ENCODE results near the gene ZNF687. TPM values are rescaled to one million over a fixed set of nuclear protein-coding genes. Genes with fewer than 3 reads are reported as not detected.
"Not testable (repeated sequence)": the region's sequence is repeated elsewhere in the genome, so short reads cannot be mapped to it uniquely, and the experiment has no call there.

The ZNF687 gene
- polyA plus RNA-seq, 3 donors = 4.9 to 10.0 (median 7.5) TPM

DNA sequence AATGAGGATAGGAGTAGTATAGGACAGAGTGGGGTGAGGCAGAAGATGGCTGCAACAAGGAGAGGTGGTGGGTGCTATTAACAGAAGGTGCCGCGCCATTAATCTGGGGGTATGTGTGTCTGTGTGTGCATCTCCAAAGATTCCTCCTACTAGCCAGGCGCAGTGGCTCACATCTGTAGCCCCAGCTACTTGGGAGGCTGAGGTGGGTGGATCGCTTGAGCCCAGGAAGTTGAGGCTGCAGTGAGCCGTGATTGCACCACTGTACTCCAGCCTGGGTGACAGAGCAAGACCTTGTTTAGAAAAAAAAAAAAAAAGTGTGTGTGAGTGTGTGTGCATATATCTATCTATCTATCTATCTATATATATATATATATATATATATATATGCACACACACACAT is 6.8 kb upstream of the ZNF687 start:
- WGBS, 3 donors = 77 to 90% (median 79%) methylated on average over 5 of the region's 5 CpGs
- not testable (repeated sequence) for H3K27ac ChIP-seq (ENCODE audit: low read depth, low read length)

- WGBS, 3 donors = 47 to 72% (median 58%) methylated on average over 2 of the region's 2 CpGs
- H3K27ac ChIP-seq (ENCODE audit: low read depth, low read length) = no peak overlapping the region
Measured at GRCh38 chr1:151277249-151277648, 4.8 kb upstream of the ZNF687 start.

DNA sequence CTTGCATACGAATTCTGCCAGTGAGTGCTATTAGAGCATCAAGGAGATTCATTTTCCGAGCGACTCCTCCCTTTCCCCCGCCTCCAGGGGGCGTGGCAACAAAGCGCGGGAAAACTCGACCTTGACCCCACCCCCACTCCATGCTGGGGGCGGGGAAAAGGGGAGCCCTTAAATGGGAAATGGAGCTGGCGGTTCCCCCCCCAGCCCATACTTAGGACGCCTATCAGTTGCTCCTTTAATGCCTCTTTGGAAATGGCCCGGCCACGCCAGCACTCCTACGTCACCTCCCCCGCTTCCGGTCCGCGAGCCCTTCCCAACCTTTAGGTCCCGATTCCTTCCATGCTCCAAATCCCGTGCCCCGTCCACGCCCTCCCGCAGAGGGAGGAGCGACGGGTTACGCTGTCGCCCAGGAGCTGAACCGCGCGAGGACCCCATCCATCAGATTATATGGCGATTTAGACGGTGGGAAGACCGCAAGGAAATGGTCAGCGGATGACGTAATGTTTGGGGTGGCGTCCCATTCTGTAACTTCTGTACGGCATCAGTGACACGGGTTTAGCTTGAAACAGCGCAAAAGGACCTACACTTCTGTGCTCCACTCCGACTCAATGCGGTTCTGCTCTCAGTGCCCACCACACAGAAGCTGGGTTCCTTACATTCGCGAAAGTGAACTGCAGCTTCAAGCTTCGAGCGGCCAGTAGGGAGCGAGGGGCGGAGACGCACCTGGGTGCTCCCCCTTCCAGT is 702 bp upstream of the ZNF687 start:
- WGBS, 3 donors = 0% methylated on average over 47 to 48 of the region's 48 CpGs
- peak overlapping the region; percentile 71 for H3K27ac ChIP-seq (ENCODE audit: low read depth, low read length)

DNA sequence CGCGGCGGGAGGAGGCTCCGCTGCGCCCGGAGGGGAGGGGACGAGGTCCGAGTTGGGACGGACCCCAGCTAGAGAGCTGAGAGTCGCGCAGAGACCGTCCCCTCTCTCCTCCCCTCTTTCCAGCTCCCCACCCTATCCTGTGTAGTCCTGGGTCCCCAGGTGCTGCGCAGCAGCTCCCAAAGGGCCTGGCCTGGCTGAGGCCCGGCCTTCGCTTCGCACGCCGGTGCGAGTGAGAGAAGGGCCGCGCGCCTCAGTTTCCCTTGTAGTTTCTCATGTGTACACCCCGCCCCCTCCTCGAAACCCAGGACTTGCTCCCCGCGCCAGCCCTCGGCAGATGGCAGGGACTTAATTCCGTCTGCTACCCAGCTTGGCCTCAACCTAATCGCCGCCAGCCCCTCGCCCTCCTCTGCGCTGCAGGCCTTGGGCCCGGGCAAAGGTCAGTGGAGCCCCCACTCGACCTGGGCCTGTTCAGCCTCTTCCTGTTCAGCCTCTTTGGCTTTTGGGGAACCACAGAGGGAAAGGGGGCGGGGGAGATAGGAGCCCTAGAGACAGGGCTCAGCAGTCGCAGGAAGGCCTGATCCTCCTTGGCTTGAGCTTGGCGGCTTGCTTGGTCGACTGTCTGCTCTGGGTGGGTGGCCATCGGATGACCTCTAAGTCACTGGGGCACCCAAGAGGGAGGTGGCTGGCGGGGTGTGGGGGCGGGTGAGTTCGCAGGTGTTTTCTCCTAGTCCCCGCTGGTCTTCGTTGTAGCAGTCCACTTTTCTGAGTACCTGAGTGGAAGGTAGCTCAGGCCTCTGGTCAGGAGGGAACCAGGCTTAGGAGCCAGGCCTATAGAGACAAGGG is 1.0 kb downstream of the ZNF687 start:
- H3K27ac ChIP-seq (ENCODE audit: low read depth, low read length) = peak overlapping the region; percentile 90
- 5 to 8% (median 7%) methylated on average over 35 to 44 of the region's 44 CpGs for WGBS, 3 donors

DNA sequence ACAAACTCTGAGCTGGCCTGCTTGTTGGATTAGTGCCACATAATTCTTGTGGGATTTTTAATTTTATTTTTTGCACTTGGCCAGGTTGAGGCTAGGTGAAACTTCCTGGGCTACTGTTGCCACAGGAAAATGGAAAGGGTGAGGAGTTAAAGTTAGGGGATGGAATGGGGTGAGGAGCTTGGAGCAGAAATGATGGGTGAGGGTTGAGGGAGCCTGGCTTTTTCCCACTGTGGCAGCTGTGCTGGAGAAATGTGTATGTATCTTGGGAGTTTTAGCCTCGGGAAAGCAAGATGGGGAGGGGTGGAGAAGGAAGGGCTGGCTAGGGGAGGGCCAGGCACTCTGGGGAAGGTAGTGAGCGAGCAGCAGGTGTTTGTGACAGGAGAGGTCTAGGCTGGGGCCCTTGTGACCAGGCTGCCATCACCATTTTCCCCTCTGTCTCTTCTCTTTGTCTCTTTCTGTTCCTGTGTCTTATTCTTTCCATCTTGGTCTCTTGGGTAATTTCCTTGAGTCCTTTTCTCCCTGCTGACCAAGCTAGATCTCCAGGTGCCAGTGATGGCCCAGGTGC is 2.0 kb downstream of the ZNF687 start:
- 42 to 74% (median 73%) methylated on average over 2 of the region's 2 CpGs for WGBS, 3 donors
- H3K27ac ChIP-seq (ENCODE audit: low read depth, low read length) = no peak overlapping the region

DNA sequence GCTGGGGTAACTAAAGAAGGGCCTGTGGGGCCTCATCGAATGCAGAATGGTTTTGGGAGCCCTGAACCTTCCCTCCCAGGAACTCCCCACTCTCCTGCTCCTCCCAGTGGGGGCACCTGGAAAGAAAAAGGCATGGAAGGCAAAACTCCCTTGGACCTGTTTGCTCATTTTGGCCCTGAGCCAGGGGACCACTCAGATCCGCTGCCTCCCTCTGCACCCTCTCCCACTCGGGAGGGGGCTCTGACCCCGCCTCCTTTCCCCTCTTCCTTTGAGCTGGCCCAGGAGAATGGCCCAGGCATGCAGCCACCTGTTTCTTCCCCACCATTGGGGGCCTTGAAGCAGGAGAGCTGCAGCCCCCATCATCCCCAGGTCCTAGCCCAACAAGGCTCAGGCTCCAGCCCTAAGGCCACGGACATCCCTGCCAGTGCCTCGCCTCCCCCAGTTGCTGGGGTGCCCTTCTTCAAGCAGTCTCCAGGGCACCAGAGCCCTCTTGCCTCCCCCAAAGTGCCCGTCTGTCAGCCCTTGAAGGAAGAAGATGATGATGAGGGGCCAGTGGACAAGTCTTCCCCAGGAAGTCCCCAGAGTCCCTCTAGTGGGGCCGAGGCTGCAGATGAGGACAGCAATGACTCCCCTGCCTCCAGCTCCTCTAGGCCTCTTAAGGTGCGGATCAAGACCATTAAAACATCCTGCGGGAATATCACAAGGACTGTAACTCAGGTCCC is 4.7 kb downstream of the ZNF687 start:
- WGBS, 3 donors = 81 to 83% (median 83%) methylated on average over 10 of the region's 10 CpGs
- H3K27ac ChIP-seq (ENCODE audit: low read depth, low read length) = no peak overlapping the region

GRCh38 chr1:151287341-151287699 is 5.2 kb downstream of the ZNF687 start:
- WGBS, 3 donors = 93 to 95% (median 94%) methylated on average over 6 to 7 of the region's 7 CpGs
- no peak overlapping the region for H3K27ac ChIP-seq (ENCODE audit: low read depth, low read length)

- 91 to 95% (median 93%) methylated on average over 21 to 22 of the region's 22 CpGs for WGBS, 3 donors
- no peak overlapping the region for H3K27ac ChIP-seq (ENCODE audit: low read depth, low read length)
Measured at GRCh38 chr1:151287767-151288500, 5.8 kb downstream of the ZNF687 start.

DNA sequence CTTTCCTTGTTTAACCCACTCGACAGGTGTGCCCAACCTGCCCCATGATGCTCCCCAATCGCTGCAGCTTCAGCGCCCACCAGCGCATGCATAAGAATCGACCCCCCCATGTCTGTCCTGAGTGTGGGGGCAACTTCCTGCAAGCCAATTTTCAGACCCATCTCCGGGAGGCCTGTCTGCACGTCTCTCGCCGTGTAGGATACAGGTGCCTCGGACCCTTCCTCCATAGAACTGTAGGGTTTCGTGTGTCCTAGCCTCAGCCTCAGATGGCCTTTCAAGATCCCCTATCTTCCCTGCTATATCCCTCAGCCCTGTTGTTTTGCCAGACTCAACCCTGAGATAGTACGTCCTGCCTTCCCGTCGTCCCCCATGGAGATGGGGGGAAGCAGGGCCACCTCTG is 6.4 kb downstream of the ZNF687 start:
- no peak overlapping the region for H3K27ac ChIP-seq (ENCODE audit: low read depth, low read length)
- 82 to 88% (median 87%) methylated on average over 14 of the region's 14 CpGs for WGBS, 3 donors

DNA sequence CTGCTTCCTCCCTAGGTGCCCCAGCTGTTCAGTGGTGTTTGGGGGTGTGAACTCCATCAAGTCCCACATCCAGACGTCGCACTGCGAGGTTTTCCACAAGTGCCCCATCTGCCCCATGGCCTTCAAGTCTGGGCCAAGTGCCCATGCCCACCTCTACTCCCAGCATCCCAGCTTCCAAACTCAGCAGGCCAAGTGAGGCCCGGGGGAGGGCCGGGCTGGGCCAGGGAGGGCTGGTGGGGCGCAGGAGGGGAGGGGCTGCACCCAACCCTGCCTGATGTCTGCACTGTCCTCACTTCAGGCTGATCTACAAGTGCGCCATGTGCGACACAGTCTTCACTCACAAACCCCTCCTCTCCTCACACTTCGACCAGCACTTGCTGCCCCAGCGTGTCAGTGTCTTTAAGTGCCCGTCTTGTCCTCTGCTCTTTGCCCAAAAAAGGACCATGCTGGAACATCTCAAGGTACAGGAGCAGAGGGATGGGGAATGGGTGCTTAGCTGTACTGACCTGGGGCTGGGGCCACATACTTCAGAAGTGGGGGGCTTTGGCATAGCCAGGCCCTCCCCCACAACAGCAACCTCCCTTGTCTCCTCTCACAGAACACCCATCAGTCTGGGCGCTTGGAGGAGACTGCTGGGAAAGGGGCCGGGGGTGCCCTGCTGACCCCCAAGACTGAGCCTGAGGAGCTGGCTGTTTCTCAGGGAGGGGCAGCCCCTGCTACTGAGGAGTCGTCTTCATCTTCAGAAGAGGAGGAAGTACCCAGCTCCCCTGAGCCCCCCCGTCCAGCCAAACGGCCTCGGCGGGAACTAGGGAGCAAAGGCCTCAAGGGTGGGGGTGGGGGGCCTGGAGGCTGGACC is 7.2 kb downstream of the ZNF687 start:
- WGBS, 3 donors = 74 to 75% (median 75%) methylated on average over 18 of the region's 18 CpGs
- H3K27ac ChIP-seq (ENCODE audit: low read depth, low read length) = no peak overlapping the region

GRCh38 chr1:151289991-151290708 is 8.1 kb downstream of the ZNF687 start:
- H3K27ac ChIP-seq (ENCODE audit: low read depth, low read length) = no peak overlapping the region
- WGBS, 3 donors = 86 to 91% (median 88%) methylated on average over 21 of the region's 21 CpGs

DNA sequence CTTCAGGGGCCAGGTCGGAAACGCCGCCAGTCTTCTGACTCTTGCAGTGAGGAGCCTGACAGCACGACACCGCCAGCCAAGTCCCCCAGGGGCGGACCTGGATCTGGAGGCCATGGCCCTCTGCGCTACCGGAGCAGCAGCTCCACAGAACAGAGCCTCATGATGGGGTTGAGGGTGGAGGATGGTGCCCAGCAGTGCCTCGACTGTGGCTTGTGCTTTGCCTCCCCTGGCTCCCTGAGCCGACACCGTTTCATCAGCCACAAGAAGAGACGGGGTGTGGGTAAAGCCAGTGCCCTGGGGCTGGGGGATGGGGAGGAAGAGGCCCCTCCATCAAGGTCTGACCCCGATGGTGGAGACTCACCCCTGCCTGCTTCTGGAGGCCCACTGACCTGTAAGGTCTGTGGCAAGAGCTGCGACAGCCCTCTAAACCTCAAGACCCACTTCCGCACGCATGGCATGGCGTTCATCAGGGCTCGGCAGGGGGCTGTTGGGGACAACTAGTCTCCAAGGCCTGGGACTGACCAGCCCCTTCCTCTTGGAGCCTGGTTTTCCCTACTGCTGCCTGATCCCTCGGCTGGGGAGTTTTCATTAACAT is 8.7 kb downstream of the ZNF687 start:
- whole genome bisulfite sequencing, 3 donors = 72 to 80% (median 79%) methylated on average over 19 of the region's 19 CpGs
- H3K27ac ChIP-seq (ENCODE audit: low read depth, low read length) = no peak overlapping the region

GRCh38 chr1:151292207-151293030 is 10.3 kb downstream of the ZNF687 start:
- H3K27ac ChIP-seq (ENCODE audit: low read depth, low read length) = no peak overlapping the region
- WGBS, 3 donors = 78 to 81% (median 79%) methylated on average over 13 of the region's 13 CpGs

DNA sequence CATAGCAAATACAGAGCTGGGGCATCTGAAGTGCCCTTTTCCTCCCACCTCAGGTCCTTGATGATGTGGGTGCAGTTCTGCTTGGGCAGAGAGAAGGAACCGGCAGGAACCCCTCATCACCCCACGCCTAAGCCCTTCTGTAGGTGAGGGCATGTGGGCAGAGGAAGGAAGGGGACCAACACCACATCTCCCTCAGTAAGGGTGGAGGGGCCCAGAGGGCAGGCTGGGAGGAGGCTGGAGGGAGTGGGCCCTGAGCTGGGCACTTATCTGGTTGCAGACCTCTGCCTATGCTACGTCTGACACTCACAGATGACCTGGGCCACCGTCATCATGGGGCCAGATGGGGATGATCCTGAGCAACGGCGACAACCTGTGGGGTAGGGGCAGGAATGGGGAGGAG is 11.0 kb downstream of the ZNF687 start:
- no peak overlapping the region for H3K27ac ChIP-seq (ENCODE audit: low read depth, low read length)
- 80 to 84% (median 82%) methylated on average over 6 of the region's 6 CpGs for WGBS, 3 donors

- 86 to 93% (median 91%) methylated on average over 2 of the region's 2 CpGs for whole genome bisulfite sequencing, 3 donors
- no peak overlapping the region for H3K27ac ChIP-seq (ENCODE audit: low read depth, low read length)
Measured at GRCh38 chr1:151294742-151295462, 12.8 kb downstream of the ZNF687 start.
